Skeletal muscle cell (primary cell): Measurements from ENCODE around the gene KISS1.

ENCODE experiments used
- DNase-seq: peaks from one replicate; pipeline ENCODE4 v3.0.0-alpha.2; 2010; ENCODE audit warnings: low read depth
- H3K4me3 ChIP-seq: 2 replicates; pipeline ENCODE4 v1.5.1; 2011; ENCODE audit warnings: low read depth, mild to moderate bottlenecking, control low read depth, low read length, moderate library complexity

Gene KISS1

GRCh38 chr1:204194771-204195170, 1.5 kb downstream of the KISS1 start:
- DNase-seq: no peak
- H3K4me3 ChIP-seq: no peak overlapping the region

GRCh38 chr1:204194080-204194479, 2.2 kb downstream of the KISS1 start:
- no peak overlapping the region for H3K4me3 ChIP-seq
- no peak for DNase-seq

GRCh38 chr1:204192589-204193352, 3.5 kb downstream of the KISS1 start:
- no peak overlapping the region for H3K4me3 ChIP-seq
- DNase-seq: no peak

- DNase-seq: no peak
- H3K4me3 ChIP-seq: no peak overlapping the region
Observed at GRCh38 chr1:204192046-204192445, 4.2 kb downstream of the KISS1 start.

GRCh38 chr1:204191456-204191855, 4.8 kb downstream of the KISS1 start:
- H3K4me3 ChIP-seq: no peak overlapping the region
- no peak for DNase-seq

- H3K4me3 ChIP-seq: peak overlapping the region; percentile 7
- no peak for DNase-seq
Observed at GRCh38 chr1:204190212-204191211, 5.8 kb downstream of the KISS1 start.

GRCh38 chr1:204188959-204189639, 7.2 kb downstream of the KISS1 start:
- no peak for DNase-seq
- no peak overlapping the region for H3K4me3 ChIP-seq

- H3K4me3 ChIP-seq: no peak overlapping the region
- no peak for DNase-seq
Observed at GRCh38 chr1:204186597-204186996, 9.7 kb downstream of the KISS1 start.

- DNase-seq: no peak
Observed at GRCh38 chr1:204181116-204181515, 15.2 kb downstream of the KISS1 start.

GRCh38 chr1:204180133-204180532, 16.2 kb downstream of the KISS1 start:
- H3K4me3 ChIP-seq: no peak overlapping the region
- DNase-seq: no peak

More at GRCh38 chr1:204181116-204181515, 15.2 kb downstream of the KISS1 start:
- H3K4me3 ChIP-seq: no peak overlapping the region

GRCh38 chr1:204178487-204179281, 17.6 kb downstream of the KISS1 start:
- H3K4me3 ChIP-seq: no peak overlapping the region
- DNase-seq: no peak

GRCh38 chr1:204177133-204177532, 19.2 kb downstream of the KISS1 start:
- no peak overlapping the region for H3K4me3 ChIP-seq
- DNase-seq: no peak

- no peak overlapping the region for H3K4me3 ChIP-seq
- no peak for DNase-seq
Observed at GRCh38 chr1:204176049-204176448, 20.2 kb downstream of the KISS1 start.

GRCh38 chr1:204174958-204175357, 21.3 kb downstream of the KISS1 start:
- DNase-seq: no peak
- no peak overlapping the region for H3K4me3 ChIP-seq

GRCh38 chr1:204172404-204173029, 23.8 kb downstream of the KISS1 start:
- DNase-seq: no peak
- H3K4me3 ChIP-seq: no peak overlapping the region

GRCh38 chr1:204171751-204172178, 24.5 kb downstream of the KISS1 start:
- no peak for DNase-seq
- no peak overlapping the region for H3K4me3 ChIP-seq

- H3K4me3 ChIP-seq: no peak overlapping the region
- no peak for DNase-seq
Observed at GRCh38 chr1:204170494-204171155, 25.7 kb downstream of the KISS1 start.

GRCh38 chr1:204169858-204170257, 26.4 kb downstream of the KISS1 start:
- no peak for DNase-seq

More at GRCh38 chr1:204169858-204170257, 26.4 kb downstream of the KISS1 start:
- no peak overlapping the region for H3K4me3 ChIP-seq
